AG04450 (cell line): Measurements from ENCODE around the gene IGSF5. TPM values are rescaled to one million over a fixed set of nuclear protein-coding genes. Genes with fewer than 3 reads are reported as not detected.

Experiments used
- CTCF ChIA-PET: fragments of 300-600, 350-600 bp; formaldehyde crosslinking; extraction: SDS; loops from one replicate; lab custom pipeline; 2022; ENCODE audit warnings: antibody characterized with exemption, inconsistent platforms; lab: Charles Lee
- POLR2A ChIA-PET: fragments of 350-600 bp; formaldehyde crosslinking; extraction: SDS; loops from one replicate; lab custom pipeline; 2021; ENCODE audit warnings: antibody characterized with exemption, inconsistent platforms; lab: Yijun Ruan, JAX
- DNase-seq: peaks from one replicate; pipeline ENCODE4 v3.0.0-alpha.2; 2011; ENCODE audit warnings: low read depth, low spot score
- H3K27ac ChIP-seq: one replicate; pipeline ENCODE4 v1.5.1; 2012; ENCODE audit warnings: low read depth, low read length, control low read depth
- H3K27me3 ChIP-seq: one replicate; pipeline ENCODE4 v1.6.0; 2012; ENCODE audit warnings: low read length; ENCODE audit not compliant: control insufficient read depth, insufficient read depth
- H3K4me3 ChIP-seq: 2 replicates; pipeline ENCODE4 v1.5.1; 2011; ENCODE audit warnings: mild to moderate bottlenecking, low read depth, low read length, control low read depth
- H3K9me3 ChIP-seq: 2 replicates; pipeline ENCODE4 v1.5.1; 2012; ENCODE audit warnings: low read length; ENCODE audit not compliant: control insufficient read depth, insufficient read depth
- polyA plus RNA-seq: library from polyadenylated mRNA; depleted of rRNA; stranded (reverse); fragments of >200 nt; gene quantifications from 2 replicates; pipeline ENCODE4 v1.2.3, GENCODE V29; 2011
- TF ChIP-seq, protein P1 (sequence below): IDR thresholded peaks from 2 replicates; pipeline ENCODE4 v1.5.1; 2011; ENCODE audit warnings: low read depth, low read length, control low read depth, inconsistent platforms

Gene IGSF5
- polyA plus RNA-seq, 1 experiment = not detected

DNA sequence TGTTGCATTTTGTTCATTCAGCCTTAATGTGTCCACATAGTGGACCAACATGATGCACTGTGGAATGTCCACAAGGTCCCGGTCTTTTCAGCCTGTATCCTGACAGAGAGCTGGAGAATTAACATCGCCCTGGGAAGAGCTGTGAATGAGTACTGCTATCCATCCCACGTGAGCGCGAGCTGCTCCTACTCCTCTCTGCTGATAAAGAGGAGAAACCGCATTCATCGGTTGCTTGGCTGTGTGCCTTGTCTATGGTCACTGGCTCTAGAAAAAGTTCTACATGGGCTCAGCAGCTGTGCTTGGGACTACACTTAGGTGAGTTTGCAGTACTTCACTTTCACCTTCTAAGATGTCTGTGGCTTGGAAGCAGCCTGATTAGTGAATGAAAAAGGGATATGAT is 31.1 kb upstream of the IGSF5 start:
- H3K27ac ChIP-seq = no peak overlapping the region
- CTCF ChIA-PET = interaction anchor here (0.8 to 8.1 kb wide), 2 partner anchors 8 to 196 kb away, joined by 4 to 160 read pairs; no protein-coding TSS in a partner anchor
- TF ChIP-seq, protein P1, sequence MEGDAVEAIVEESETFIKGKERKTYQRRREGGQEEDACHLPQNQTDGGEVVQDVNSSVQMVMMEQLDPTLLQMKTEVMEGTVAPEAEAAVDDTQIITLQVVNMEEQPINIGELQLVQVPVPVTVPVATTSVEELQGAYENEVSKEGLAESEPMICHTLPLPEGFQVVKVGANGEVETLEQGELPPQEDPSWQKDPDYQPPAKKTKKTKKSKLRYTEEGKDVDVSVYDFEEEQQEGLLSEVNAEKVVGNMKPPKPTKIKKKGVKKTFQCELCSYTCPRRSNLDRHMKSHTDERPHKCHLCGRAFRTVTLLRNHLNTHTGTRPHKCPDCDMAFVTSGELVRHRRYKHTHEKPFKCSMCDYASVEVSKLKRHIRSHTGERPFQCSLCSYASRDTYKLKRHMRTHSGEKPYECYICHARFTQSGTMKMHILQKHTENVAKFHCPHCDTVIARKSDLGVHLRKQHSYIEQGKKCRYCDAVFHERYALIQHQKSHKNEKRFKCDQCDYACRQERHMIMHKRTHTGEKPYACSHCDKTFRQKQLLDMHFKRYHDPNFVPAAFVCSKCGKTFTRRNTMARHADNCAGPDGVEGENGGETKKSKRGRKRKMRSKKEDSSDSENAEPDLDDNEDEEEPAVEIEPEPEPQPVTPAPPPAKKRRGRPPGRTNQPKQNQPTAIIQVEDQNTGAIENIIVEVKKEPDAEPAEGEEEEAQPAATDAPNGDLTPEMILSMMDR = no peak
- peaks cover 2% of the 10 kb centered on the region for H3K27me3 ChIP-seq
- H3K9me3 ChIP-seq = no peaks in the 10 kb centered on the region
- H3K4me3 ChIP-seq = no peak overlapping the region
- POLR2A ChIA-PET = no interaction called here
- no peak for DNase-seq

DNA sequence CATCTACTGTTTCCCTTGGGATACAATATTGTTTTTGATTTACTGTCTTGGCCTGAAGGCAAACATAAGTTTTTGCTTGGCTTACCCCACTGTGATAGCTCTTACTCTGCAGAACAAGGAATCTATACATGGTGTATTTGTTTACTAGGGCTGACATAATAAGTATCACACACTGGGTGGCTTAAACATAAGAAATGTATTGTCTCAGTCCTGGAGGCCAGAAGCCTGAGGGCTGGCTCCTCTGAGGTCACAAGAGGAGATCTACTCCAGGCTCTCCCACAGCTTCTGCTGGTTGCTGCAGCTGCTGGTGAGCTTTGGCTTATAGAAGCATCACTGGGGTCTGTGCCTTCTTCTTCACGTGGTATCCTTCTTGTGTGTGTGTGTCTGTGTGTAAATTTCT is 30.7 kb upstream of the IGSF5 start:
- CTCF ChIA-PET = interaction anchor here (0.8 to 8.1 kb wide), 2 partner anchors 8 to 197 kb away, joined by 4 to 160 read pairs; no protein-coding TSS in a partner anchor
- POLR2A ChIA-PET = no interaction called here

DNA sequence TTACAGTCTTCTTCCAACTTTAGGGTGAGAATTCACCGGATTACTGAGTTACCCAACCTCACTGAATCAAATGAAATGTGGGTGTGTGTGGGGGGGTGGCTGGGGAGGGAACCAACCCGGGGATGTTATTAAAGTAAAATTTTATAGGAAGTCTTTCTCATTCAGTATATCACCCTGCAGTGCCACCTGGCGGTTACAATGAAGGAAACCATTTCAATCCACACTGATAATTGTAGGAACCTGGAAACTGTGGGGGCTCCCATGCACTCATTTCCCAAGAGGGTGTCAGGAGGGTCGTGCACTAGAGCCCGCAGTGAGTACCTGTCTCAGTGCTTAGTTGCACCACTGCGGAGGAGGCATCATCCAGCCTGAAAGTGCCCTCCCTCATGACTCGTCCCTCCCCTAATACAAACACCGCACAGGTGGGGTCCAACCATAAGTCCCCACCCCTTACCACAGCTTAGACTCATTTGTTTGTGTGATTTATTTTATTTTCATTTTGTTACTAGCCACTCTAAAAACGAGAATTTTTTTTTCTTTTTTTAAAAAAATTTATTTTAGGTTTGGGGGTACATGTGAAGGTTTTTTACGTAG is 29.1 kb upstream of the IGSF5 start:
- ChIA-PET CTCF (interaction anchor here (0.6 to 8.1 kb wide), 9 partner anchors 10 to 1905 kb away, joined by 3 to 160 read pairs (median 4); no protein-coding TSS in a partner anchor), POLR2A (no interaction called here)
- peak; percentile 8 for DNase-seq

More for the DNA sequence above, 30.7 kb upstream of the IGSF5 start:
- DNase-seq = no peak
- Histone ChIP-seq H3K4me3 (no peak overlapping the region), H3K9me3 (no peaks in the 10 kb centered on the region), H3K27me3 (peaks cover 2% of the 10 kb centered on the region), H3K27ac (no peak overlapping the region)
- TF ChIP-seq, protein P1 = no peak

DNA sequence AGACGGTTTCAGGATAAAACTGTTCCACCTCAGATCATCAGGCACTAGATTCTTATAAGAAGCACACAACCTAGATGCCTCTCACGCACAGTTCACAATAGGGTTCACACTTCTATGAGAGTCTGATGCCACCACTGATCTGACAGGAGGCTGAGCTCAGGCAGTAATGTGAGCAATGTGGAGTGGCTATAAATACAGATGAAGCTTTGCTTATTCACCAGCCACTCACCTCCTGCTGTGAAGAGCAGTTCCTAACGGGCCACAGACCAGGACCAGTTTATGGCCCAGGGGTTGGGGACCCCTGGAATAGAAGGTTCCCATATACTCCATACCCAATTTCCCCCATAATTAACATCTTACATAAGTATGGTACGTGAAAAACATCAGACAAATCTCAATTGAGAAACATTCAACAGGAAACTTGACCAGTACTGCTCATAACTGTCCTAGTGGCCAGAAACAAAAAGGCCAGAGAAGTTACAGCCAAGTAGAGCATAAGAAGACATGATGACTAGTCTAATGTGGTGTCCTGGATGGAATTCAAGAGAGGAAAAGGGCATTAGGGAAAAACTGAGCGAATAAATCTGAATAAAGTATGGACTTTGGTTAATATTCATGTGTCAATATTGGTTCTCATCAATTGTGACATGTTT is 24.7 kb upstream of the IGSF5 start:
- no peak for DNase-seq
- POLR2A ChIA-PET = no interaction called here
- no peaks in the 10 kb centered on the region for H3K27me3 ChIP-seq
- no peak overlapping the region for H3K27ac ChIP-seq
- CTCF ChIA-PET = interaction anchor here (8.1 kb wide), 1 partner anchor 203 kb away, joined by 160 read pairs; no protein-coding TSS in a partner anchor
- H3K9me3 ChIP-seq = no peaks in the 10 kb centered on the region
- TF ChIP-seq, protein P1 = peak; percentile 22; the same call in 1 of the 2 replicates
- no peak overlapping the region for H3K4me3 ChIP-seq

More for the DNA sequence above, 29.1 kb upstream of the IGSF5 start:
- peaks cover 2% of the 10 kb centered on the region for H3K27me3 ChIP-seq
- no peak overlapping the region for H3K27ac ChIP-seq
- TF ChIP-seq, protein P1 = peak; percentile 63
- no peaks in the 10 kb centered on the region for H3K9me3 ChIP-seq
- no peak overlapping the region for H3K4me3 ChIP-seq

DNA sequence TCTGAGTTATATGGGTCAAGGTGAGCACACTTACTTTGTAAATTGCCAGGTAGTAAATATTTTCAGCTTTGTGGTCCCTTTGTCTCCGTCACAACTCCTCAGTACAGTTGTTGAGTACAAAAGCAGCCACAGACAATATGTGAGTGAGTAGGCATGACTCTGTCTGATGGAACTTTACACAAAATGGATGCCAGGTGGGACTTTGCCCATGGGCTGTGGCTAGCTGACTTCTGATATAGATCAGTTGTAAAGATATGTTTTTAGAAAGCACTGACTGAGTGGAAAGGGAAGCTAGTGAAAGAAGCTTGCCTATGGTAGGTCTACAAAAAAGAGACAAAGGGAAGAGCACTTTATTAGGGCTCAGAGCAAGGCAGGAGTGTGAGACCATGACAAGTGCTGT is 23.1 kb upstream of the IGSF5 start:
- ChIA-PET CTCF (interaction anchor here (1.7 kb wide), 1 partner anchor 204 kb away, joined by 11 read pairs; no protein-coding TSS in a partner anchor), POLR2A (no interaction called here)
- DNase-seq = no peak
- no peaks in the 10 kb centered on the region for H3K9me3 ChIP-seq
- no peaks in the 10 kb centered on the region for H3K27me3 ChIP-seq
- H3K4me3 ChIP-seq = no peak overlapping the region
- TF ChIP-seq, protein P1 = no peak
- no peak overlapping the region for H3K27ac ChIP-seq
